Fibroblast of lung (primary cell): ENCODE measurements around the gene KPNA1. TPM values are rescaled to one million over a fixed set of nuclear protein-coding genes. Genes with fewer than 3 reads are reported as not detected.

Source experiments
- DNase-seq, 2 donors: peaks; one replicate each; pipeline versions ENCODE4 v3.0.0 to v3.0.0-alpha.2; 2010; ENCODE audit warnings: low read depth in 2 of 2
- H2AFZ ChIP-seq: 2 replicates; pipeline ENCODE4 v1.5.1; 2012; ENCODE audit warnings: low read length, control low read depth, inconsistent platforms
- H3K27ac ChIP-seq: 2 replicates; pipeline ENCODE4 v1.5.1; 2011; ENCODE audit warnings: low read length, control low read depth; ENCODE audit not compliant: insufficient read depth
- H3K27me3 ChIP-seq: 2 replicates; pipeline ENCODE4 v1.5.1; 2011; ENCODE audit warnings: mild to moderate bottlenecking, low read length; ENCODE audit not compliant: control insufficient read depth, insufficient read depth
- H3K36me3 ChIP-seq: 2 replicates; pipeline ENCODE4 v1.5.1; 2011; ENCODE audit warnings: low read length; ENCODE audit not compliant: control insufficient read depth, insufficient read depth
- H3K4me1 ChIP-seq: 2 replicates; pipeline ENCODE4 v1.5.1; 2011; ENCODE audit warnings: low read length; ENCODE audit not compliant: control insufficient read depth, insufficient read depth; ENCODE audit errors: extremely low read depth
- H3K4me2 ChIP-seq: 2 replicates; pipeline ENCODE4 v1.5.1; 2011; ENCODE audit warnings: low read length, control low read depth; ENCODE audit not compliant: insufficient read depth; ENCODE audit errors: extremely low read depth
- H3K4me3 ChIP-seq, 4 experiments: fragments of 200-600 bp in 1 of 4; sonication (generic) in 1 of 4; replicated peaks in 1 of 4; 2 replicates each; pipeline ENCODE4 v1.5.1; 2011 to 2016; ENCODE audit warnings: low read length in 4 of 4, low read depth in 3 of 4, mild to moderate bottlenecking in 3 of 4, control low read depth in 2 of 4, inconsistent platforms in 1 of 4, mixed read lengths in 1 of 4; ENCODE audit not compliant: insufficient read depth in 1 of 4; ENCODE audit errors: control extremely low read depth in 1 of 4
- H3K79me2 ChIP-seq: 2 replicates; pipeline ENCODE4 v1.5.1; 2012; ENCODE audit warnings: mild to moderate bottlenecking, low read length, inconsistent platforms; ENCODE audit not compliant: control insufficient read depth, insufficient read depth
- H3K9ac ChIP-seq: 2 replicates; pipeline ENCODE4 v1.5.1; 2011; ENCODE audit warnings: mild to moderate bottlenecking, low read length, control low read depth; ENCODE audit not compliant: insufficient read depth
- H3K9me3 ChIP-seq: 2 replicates; pipeline ENCODE4 v1.5.1; 2012; ENCODE audit warnings: low read depth, low read length; ENCODE audit not compliant: control insufficient read depth, insufficient read depth
- H4K20me1 ChIP-seq: 2 replicates; pipeline ENCODE4 v1.5.1; 2011; ENCODE audit warnings: low read length; ENCODE audit not compliant: control insufficient read depth, insufficient read depth; ENCODE audit errors: extremely low read depth
- EZH2 ChIP-seq: IDR thresholded peaks from 2 replicates; pipeline ENCODE4 v1.5.1; 2012; ENCODE audit warnings: low read length, control low read depth, mild to moderate bottlenecking; ENCODE audit errors: missing control alignments
- polyA plus RNA-seq, 2 donors: library from polyadenylated mRNA; depleted of rRNA in 1 of 2; stranded (reverse) in 1 of 2; unstranded in 1 of 2; fragments of >200 nt; gene quantifications; 2 replicates each; pipeline ENCODE4 v1.2.1, GENCODE V29; 2011 to 2012; ENCODE audit warnings: missing spikeins in 1 of 2
- total RNA-seq: library from RNA; depleted of rRNA; stranded (reverse); fragments of >200 nt; gene quantifications from 2 replicates; pipeline ENCODE4 v1.2.1, GENCODE V29; 2014
- TF ChIP-seq, protein P1 (sequence below), 2 donors: IDR thresholded peaks in 1 of 2; conservative IDR thresholded peaks in 1 of 2; 1 replicate in 1 of 2; 2 replicates in 1 of 2; pipeline ENCODE4 v1.5.1; 2011 to 2012; ENCODE audit warnings: low read length in 2 of 2, control low read depth in 1 of 2, inconsistent platforms in 1 of 2, low read depth in 1 of 2, mild to moderate bottlenecking in 1 of 2

KPNA1 gene
- total and polyA plus RNA-seq, 2 donors (not counting 1 experiment from before 2014, with no cell fraction given): 23.9 to 56.0 TPM

GRCh38 chr3:122546151-122546550 lies 31.4 kb upstream of the KPNA1 start:
- peak in 1 of 2 donors; percentile 8 for DNase-seq
- Histone ChIP-seq H3K9me3 (no peaks in the 10 kb centered on the region), H3K4me2 (no peak overlapping the region), H3K4me1 (no peaks in the 10 kb centered on the region), H3K36me3 (peaks cover 11% of the 10 kb centered on the region), H3K27me3 (no peaks in the 10 kb centered on the region), H3K79me2 (no peaks in the 10 kb centered on the region), H2AFZ (no peak overlapping the region), H3K4me3 (no peak overlapping the region), H3K27ac (no peak overlapping the region), H4K20me1 (no peaks in the 10 kb centered on the region), H3K9ac (no peak overlapping the region)
- no peak for TF ChIP-seq EZH2
- TF ChIP-seq, protein P1, sequence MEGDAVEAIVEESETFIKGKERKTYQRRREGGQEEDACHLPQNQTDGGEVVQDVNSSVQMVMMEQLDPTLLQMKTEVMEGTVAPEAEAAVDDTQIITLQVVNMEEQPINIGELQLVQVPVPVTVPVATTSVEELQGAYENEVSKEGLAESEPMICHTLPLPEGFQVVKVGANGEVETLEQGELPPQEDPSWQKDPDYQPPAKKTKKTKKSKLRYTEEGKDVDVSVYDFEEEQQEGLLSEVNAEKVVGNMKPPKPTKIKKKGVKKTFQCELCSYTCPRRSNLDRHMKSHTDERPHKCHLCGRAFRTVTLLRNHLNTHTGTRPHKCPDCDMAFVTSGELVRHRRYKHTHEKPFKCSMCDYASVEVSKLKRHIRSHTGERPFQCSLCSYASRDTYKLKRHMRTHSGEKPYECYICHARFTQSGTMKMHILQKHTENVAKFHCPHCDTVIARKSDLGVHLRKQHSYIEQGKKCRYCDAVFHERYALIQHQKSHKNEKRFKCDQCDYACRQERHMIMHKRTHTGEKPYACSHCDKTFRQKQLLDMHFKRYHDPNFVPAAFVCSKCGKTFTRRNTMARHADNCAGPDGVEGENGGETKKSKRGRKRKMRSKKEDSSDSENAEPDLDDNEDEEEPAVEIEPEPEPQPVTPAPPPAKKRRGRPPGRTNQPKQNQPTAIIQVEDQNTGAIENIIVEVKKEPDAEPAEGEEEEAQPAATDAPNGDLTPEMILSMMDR (conservative IDR thresholded peaks at IDR 0.05 in 1 of 2, IDR thresholded peaks at IDR 0.05 in 1 of 2; ENCODE audit: low read depth in 1 of 2, low read length in 2 of 2): no peak

GRCh38 chr3:122538956-122539490 lies 24.3 kb upstream of the KPNA1 start:
- Histone ChIP-seq H4K20me1 (no peaks in the 10 kb centered on the region), H2AFZ (no peak overlapping the region), H3K9me3 (no peaks in the 10 kb centered on the region), H3K27ac (no peak overlapping the region), H3K4me3 (no peak overlapping the region), H3K4me1 (no peaks in the 10 kb centered on the region), H3K9ac (no peak overlapping the region), H3K36me3 (peaks cover 4% of the 10 kb centered on the region), H3K79me2 (no peaks in the 10 kb centered on the region), H3K4me2 (no peak overlapping the region), H3K27me3 (no peaks in the 10 kb centered on the region)
- no peak for DNase-seq
- TF ChIP-seq EZH2: no peak
- TF ChIP-seq, protein P1 (conservative IDR thresholded peaks at IDR 0.05 in 1 of 2, IDR thresholded peaks at IDR 0.05 in 1 of 2; ENCODE audit: low read depth in 1 of 2, low read length in 2 of 2): no peak

DNA sequence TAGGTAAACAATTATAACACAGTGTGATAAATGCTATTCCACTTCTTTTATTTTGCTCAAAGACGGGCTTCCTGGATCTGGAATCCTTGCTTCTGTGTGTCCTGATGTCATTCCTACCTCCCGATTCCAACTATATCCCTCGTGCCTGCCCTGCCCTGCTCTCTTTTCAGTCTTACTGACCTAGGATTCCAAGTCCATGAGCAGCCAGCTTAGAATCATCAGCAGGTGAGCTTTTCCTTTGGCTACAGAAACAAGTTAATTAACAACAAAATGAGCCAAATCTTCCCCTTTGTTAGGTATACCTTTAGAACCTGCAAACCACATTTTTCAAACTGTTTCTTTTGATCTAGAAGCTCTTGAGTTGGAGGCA lies 21.9 kb upstream of the KPNA1 start:
- no peak for TF ChIP-seq EZH2
- TF ChIP-seq, protein P1 (conservative IDR thresholded peaks at IDR 0.05 in 1 of 2, IDR thresholded peaks at IDR 0.05 in 1 of 2; ENCODE audit: low read depth in 1 of 2, low read length in 2 of 2): no peak
- no peak overlapping the region for H3K27ac ChIP-seq
- H3K9me3 ChIP-seq: no peaks in the 10 kb centered on the region
- no peak for DNase-seq
- H3K36me3 ChIP-seq: peaks cover 8% of the 10 kb centered on the region
- H3K4me1 ChIP-seq: no peaks in the 10 kb centered on the region
- no peak overlapping the region for H3K9ac ChIP-seq
- H3K4me2 ChIP-seq: no peak overlapping the region
- no peak overlapping the region for H3K4me3 ChIP-seq
- no peak overlapping the region for H2AFZ ChIP-seq
- no peaks in the 10 kb centered on the region for H3K27me3 ChIP-seq
- H3K79me2 ChIP-seq: no peaks in the 10 kb centered on the region
- H4K20me1 ChIP-seq: no peaks in the 10 kb centered on the region
